Neural progenitor cell (in vitro differentiated cells): ENCODE measurements around the gene ARSA. TPM values are rescaled to one million over a fixed set of nuclear protein-coding genes. Genes with fewer than 3 reads are reported as not detected.

Experiments used
- DNase-seq: peaks from one replicate; pipeline ENCODE4 v3.0.0-alpha.2; 2016; ENCODE audit warnings: low spot score
- H2AFZ ChIP-seq: fragments of 200-600 bp; sonication (generic); replicated peaks from 2 replicates; pipeline ENCODE4 v1.6.1; 2016; ENCODE audit warnings: antibody characterized with exemption
- H3F3A ChIP-seq: fragments of 200-600 bp; sonication (generic); 2 replicates; pipeline ENCODE4 v1.6.1; 2016; ENCODE audit warnings: antibody characterized with exemption, low read depth
- H3K27ac ChIP-seq: fragments of 200-600 bp; sonication (generic); 2 replicates; pipeline ENCODE4 v1.5.1; 2016; ENCODE audit warnings: mild to moderate bottlenecking
- H3K27me3 ChIP-seq: fragments of 200-600 bp; sonication (generic); 2 replicates; pipeline ENCODE4 v1.6.1; 2016; ENCODE audit warnings: mild to moderate bottlenecking, moderate library complexity
- H3K36me3 ChIP-seq: fragments of 200-600 bp; sonication (generic); 2 replicates; pipeline ENCODE4 v1.5.1; 2016
- H3K4me1 ChIP-seq: fragments of 200-600 bp; sonication (generic); 2 replicates; pipeline ENCODE4 v1.6.1; 2016; ENCODE audit warnings: mixed run types
- H3K4me2 ChIP-seq: fragments of 200-600 bp; sonication (generic); 2 replicates; pipeline ENCODE4 v1.6.1; 2016
- H3K4me3 ChIP-seq: fragments of 200-600 bp; sonication (generic); 2 replicates; pipeline ENCODE4 v1.5.1; 2016
- H3K79me2 ChIP-seq: fragments of 200-600 bp; sonication (generic); 2 replicates; pipeline ENCODE4 v1.6.1; 2016; ENCODE audit warnings: low read depth
- H3K9ac ChIP-seq: fragments of 200-600 bp; sonication (generic); 2 replicates; pipeline ENCODE4 v1.6.1; 2016
- H3K9me3 ChIP-seq: fragments of 200-600 bp; sonication (generic); 2 replicates; pipeline ENCODE4 v1.5.1; 2016; ENCODE audit warnings: low read depth
- H4K20me1 ChIP-seq: fragments of 200-600 bp; sonication (generic); 2 replicates; pipeline ENCODE4 v1.6.1; 2016; ENCODE audit warnings: low read depth
- H3K27ac Mint-ChIP-seq: 3 replicates; pipeline ENCODE4 v1.8.0; 2021; ENCODE audit warnings: mixed read lengths
- H3K27me3 Mint-ChIP-seq: 2 replicates; pipeline ENCODE4 v1.8.0; 2022; ENCODE audit warnings: low read depth, mild to moderate bottlenecking, inconsistent platforms, moderate library complexity, mixed read lengths; ENCODE audit not compliant: insufficient read depth
- H3K36me3 Mint-ChIP-seq: 3 replicates; pipeline ENCODE4 v1.8.0; 2021; ENCODE audit warnings: mixed read lengths
- H3K4me1 Mint-ChIP-seq: 3 replicates; pipeline ENCODE4 v1.8.0; 2021; ENCODE audit warnings: mixed read lengths
- H3K4me3 Mint-ChIP-seq: 3 replicates; pipeline ENCODE4 v1.8.0; 2021; ENCODE audit warnings: mild to moderate bottlenecking, moderate library complexity, mixed read lengths
- H3K9me3 Mint-ChIP-seq: 3 replicates; pipeline ENCODE4 v1.8.0; 2020; ENCODE audit warnings: mixed read lengths
- EZH2 ChIP-seq: fragments of 200-600 bp; sonication (generic); IDR thresholded peaks from 2 replicates; pipeline ENCODE4 v1.6.1; 2017; ENCODE audit warnings: antibody characterized with exemption, mild to moderate bottlenecking, moderate library complexity
- EZH2phosphoT487 ChIP-seq: fragments of 200-600 bp; sonication (generic); IDR thresholded peaks from 2 replicates; pipeline ENCODE4 v1.6.1; 2017; ENCODE audit warnings: antibody characterized with exemption
- small RNA-seq: library from RNA; depleted of rRNA; stranded (forward); fragments of <200 nt; gene quantifications from one replicate; pipeline ENCODE3, GENCODE V24; 2015
- total RNA-seq: library from RNA; depleted of rRNA; stranded (reverse); fragments of >200 nt; gene quantifications from 2 replicates; pipeline ENCODE4 v1.2.3, GENCODE V29; 2015; ENCODE audit warnings: low replicate concordance
- TF ChIP-seq, protein P1 (sequence below): fragments of 200-600 bp; sonication (generic); IDR thresholded peaks from 2 replicates; pipeline ENCODE4 v1.5.1; 2017; ENCODE audit warnings: antibody characterized with exemption, mild to moderate bottlenecking

The ARSA gene
- total RNA-seq, 1 donor from 2014 or later = 4.2 TPM

DNA sequence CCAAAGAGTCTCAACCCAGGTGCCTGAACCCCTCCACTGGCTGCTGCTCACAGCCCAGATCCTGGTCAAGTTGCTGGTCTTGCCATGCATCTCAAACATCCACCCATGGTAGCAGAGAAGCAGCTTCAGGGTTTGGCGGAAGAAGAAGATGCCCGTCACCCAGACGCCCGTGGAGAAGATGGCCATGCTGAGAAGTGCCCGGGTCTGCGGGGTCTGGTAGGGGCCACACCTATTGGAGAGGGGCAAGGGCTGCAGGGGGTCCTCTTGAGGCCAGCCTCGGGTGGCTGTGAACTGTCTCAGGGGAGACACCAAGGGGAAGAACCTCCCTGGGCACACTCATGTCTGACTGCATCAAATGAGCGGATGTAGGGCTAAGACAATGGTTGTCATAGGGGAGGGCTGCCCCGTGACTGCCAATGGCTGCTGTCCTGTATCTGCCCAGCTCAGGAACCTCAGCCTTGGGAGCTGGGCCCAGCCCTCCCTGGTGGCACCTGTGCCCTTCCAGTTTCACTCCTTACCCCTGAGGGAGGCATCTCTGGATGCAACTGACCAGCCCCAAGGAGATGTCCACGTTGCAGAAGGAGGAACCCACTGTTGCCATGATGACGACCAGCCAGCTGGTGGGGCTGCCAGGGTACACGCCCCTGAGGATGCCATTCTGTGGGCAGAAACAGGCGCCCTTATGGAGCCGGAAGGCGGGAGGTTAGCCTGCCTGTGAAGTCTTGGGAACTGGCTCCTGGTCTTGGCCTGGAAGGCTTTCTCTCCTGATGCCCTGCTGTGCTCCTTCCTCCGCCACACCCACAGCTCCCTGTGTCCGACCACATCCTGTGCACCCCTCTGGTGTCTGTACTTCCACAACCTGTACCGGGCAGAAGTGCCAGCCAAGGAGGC is 50.9 kb downstream of the ARSA start:
- no peaks in the 10 kb centered on the region for H3K9me3 Mint-ChIP-seq
- TF ChIP-seq EZH2 = no peak
- no peak for TF ChIP-seq EZH2phosphoT487
- TF ChIP-seq, protein P1, sequence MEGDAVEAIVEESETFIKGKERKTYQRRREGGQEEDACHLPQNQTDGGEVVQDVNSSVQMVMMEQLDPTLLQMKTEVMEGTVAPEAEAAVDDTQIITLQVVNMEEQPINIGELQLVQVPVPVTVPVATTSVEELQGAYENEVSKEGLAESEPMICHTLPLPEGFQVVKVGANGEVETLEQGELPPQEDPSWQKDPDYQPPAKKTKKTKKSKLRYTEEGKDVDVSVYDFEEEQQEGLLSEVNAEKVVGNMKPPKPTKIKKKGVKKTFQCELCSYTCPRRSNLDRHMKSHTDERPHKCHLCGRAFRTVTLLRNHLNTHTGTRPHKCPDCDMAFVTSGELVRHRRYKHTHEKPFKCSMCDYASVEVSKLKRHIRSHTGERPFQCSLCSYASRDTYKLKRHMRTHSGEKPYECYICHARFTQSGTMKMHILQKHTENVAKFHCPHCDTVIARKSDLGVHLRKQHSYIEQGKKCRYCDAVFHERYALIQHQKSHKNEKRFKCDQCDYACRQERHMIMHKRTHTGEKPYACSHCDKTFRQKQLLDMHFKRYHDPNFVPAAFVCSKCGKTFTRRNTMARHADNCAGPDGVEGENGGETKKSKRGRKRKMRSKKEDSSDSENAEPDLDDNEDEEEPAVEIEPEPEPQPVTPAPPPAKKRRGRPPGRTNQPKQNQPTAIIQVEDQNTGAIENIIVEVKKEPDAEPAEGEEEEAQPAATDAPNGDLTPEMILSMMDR = no peak
- no peaks in the 10 kb centered on the region for H4K20me1 ChIP-seq
- peaks cover 12% of the 10 kb centered on the region for H3K79me2 ChIP-seq
- no peaks in the 10 kb centered on the region for H3K36me3 ChIP-seq
- no peak for DNase-seq
- no peak overlapping the region for H3K27ac Mint-ChIP-seq
- H3K4me3 ChIP-seq = no peak overlapping the region
- H3K27me3 ChIP-seq = no peaks in the 10 kb centered on the region
- H3K4me2 ChIP-seq = no peak overlapping the region
- peaks cover 5% of the 10 kb centered on the region for H3K36me3 Mint-ChIP-seq
- H3K4me1 ChIP-seq = no peaks in the 10 kb centered on the region
- H3K27me3 Mint-ChIP-seq = peaks cover 9% of the 10 kb centered on the region
- no peak overlapping the region for H2AFZ ChIP-seq
- no peak overlapping the region for H3K4me3 Mint-ChIP-seq
- no peaks in the 10 kb centered on the region for H3K4me1 Mint-ChIP-seq
- no peak overlapping the region for H3K27ac ChIP-seq
- no peaks in the 10 kb centered on the region for H3K9me3 ChIP-seq
- no peak overlapping the region for H3K9ac ChIP-seq
- peaks cover 5% of the 10 kb centered on the region for H3F3A ChIP-seq

DNA sequence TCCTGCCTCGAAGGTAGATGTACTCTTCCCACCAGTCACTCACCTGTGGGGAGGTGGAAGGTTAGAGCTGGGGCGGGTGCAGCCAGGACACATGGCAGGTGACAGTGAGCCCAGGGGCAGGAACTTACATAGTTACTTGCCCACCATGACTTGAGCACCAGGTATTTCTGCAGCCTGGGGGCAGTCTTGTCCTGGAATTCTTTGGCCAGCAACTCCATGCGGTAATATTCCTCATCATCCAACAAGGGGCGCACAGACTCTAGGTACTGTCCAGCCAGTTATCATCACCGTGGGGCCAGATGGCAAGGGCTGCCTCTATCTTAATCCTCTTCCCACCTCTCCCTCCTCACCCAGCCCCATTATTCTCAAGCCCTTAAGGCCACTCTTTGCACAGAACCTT is 51.9 kb downstream of the ARSA start:
- Mint-ChIP-seq H3K4me3 (no peak overlapping the region), H3K9me3 (no peaks in the 10 kb centered on the region), H3K4me1 (no peaks in the 10 kb centered on the region), H3K27ac (peak overlapping the region; percentile 68), H3K36me3 (peaks cover 8% of the 10 kb centered on the region), H3K27me3 (peaks cover 9% of the 10 kb centered on the region)
- no peak overlapping the region for H3K4me2 ChIP-seq
- H3K9me3 ChIP-seq = no peaks in the 10 kb centered on the region
- DNase-seq = peak; percentile 61
- no peak overlapping the region for H3K27ac ChIP-seq
- H3K4me1 ChIP-seq = no peaks in the 10 kb centered on the region
- no peaks in the 10 kb centered on the region for H4K20me1 ChIP-seq
- H3K27me3 ChIP-seq = no peaks in the 10 kb centered on the region
- H3K36me3 ChIP-seq = no peaks in the 10 kb centered on the region
- H2AFZ ChIP-seq = no peak overlapping the region
- TF ChIP-seq, protein P1 = peak; percentile 50
- TF ChIP-seq EZH2phosphoT487 = no peak
- TF ChIP-seq EZH2 = no peak
- H3K9ac ChIP-seq = no peak overlapping the region
- no peak overlapping the region for H3K4me3 ChIP-seq
- no peaks in the 10 kb centered on the region for H3F3A ChIP-seq
- H3K79me2 ChIP-seq = peaks cover 2% of the 10 kb centered on the region

DNA sequence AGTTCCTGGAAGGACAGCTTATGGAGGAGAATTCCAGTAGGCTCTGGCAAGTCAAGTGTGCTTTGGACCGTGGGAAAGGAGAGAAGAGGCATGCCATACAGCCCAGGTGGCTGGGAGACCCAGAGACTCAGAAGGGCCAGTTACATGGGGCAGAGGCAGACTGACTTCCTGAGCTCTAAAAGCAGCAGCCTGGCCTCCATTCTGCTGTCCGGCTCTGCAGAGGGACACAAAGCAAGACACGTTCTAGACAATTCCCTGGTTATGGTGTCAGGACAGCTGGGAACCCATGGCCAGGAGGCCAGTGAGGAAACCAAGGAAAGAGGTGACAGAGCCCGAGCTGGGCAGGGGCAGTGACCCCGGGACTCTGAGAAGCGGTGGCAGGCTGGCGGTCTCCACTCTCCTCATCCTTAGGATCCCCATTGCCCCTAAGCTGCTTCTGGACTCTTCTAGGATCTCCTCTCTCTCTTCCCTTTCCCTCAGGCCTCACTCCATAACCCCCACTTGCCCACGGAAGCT is 52.5 kb downstream of the ARSA start:
- Histone ChIP-seq H3K9ac (no peak overlapping the region), H3K79me2 (no peaks in the 10 kb centered on the region), H3K36me3 (no peaks in the 10 kb centered on the region), H3K27me3 (no peaks in the 10 kb centered on the region), H3K27ac (no peak overlapping the region), H3K4me3 (no peak overlapping the region), H3K9me3 (no peaks in the 10 kb centered on the region), H3F3A (no peaks in the 10 kb centered on the region), H4K20me1 (no peaks in the 10 kb centered on the region), H2AFZ (no peak overlapping the region), H3K4me1 (no peaks in the 10 kb centered on the region), H3K4me2 (no peak overlapping the region)
- DNase-seq = no peak
- Mint-ChIP-seq H3K9me3 (no peaks in the 10 kb centered on the region), H3K27ac (no peak overlapping the region), H3K27me3 (peaks cover 9% of the 10 kb centered on the region), H3K4me3 (no peak overlapping the region), H3K36me3 (peaks cover 13% of the 10 kb centered on the region), H3K4me1 (no peaks in the 10 kb centered on the region)
- TF ChIP-seq EZH2 = no peak
- TF ChIP-seq EZH2phosphoT487 = no peak
- TF ChIP-seq, protein P1 = no peak

Small RNA genes lying within 50 kb of the gene (small RNA-seq; reads per million reads assigned to genes)
- not detected for gene RF00019

Other genes starting within 250 kb of the ARSA start
- gene SBF1, start 153.1 kb downstream of the ARSA start, total RNA-seq = 25.8 and 65.8 TPM in 2 replicates
- gene ADM2, start 146.6 kb downstream of the ARSA start, total RNA-seq = 0.13 and 2.6 TPM in 2 replicates
- gene MIOX, start 141.3 kb downstream of the ARSA start, total RNA-seq = not detected in 2 replicates
- gene LMF2, start 120.5 kb downstream of the ARSA start, total RNA-seq = 7.1 and 38.2 TPM in 2 replicates
- 41.2 and 64.4 TPM in 2 replicates for gene NCAPH2, start 119.9 kb downstream of the ARSA start, total RNA-seq
- gene SCO2, start 102.6 kb downstream of the ARSA start, total RNA-seq = 1.1 TPM in 1 of 2 replicates, not detected in the other
- 0.81 TPM in 1 of 2 replicates, not detected in the other for gene TYMP, start 98.1 kb downstream of the ARSA start, total RNA-seq
- gene KLHDC7B, start 82.3 kb downstream of the ARSA start, total RNA-seq = not detected in 2 replicates
- 2.8 TPM in 1 of 2 replicates, not detected in the other for gene SYCE3, start 65.2 kb downstream of the ARSA start, total RNA-seq
- 33.9 and 49.6 TPM in 2 replicates for gene CPT1B, start 49.7 kb downstream of the ARSA start, total RNA-seq
- gene CHKB, start 45.3 kb downstream of the ARSA start, total RNA-seq = 67.4 and 93.9 TPM in 2 replicates
- gene MAPK8IP2, start 27.4 kb downstream of the ARSA start, total RNA-seq = 0.74 TPM in 1 of 2 replicates, not detected in the other
- gene SHANK3, start 44.7 kb upstream of the ARSA start, total RNA-seq = 0.65 and 3.6 TPM in 2 replicates
- gene ACR, start 110.1 kb upstream of the ARSA start, total RNA-seq = not detected in 2 replicates
- gene RABL2B, start 155.5 kb upstream of the ARSA start, total RNA-seq = 13.9 and 15.0 TPM in 2 replicates